ENCODE data around the gene ASB10. TPM values are rescaled to one million over a fixed set of nuclear protein-coding genes. Genes with fewer than 3 reads are reported as not detected.

The ASB10 gene
- total and polyA plus RNA-seq, 2 of the 4 experiments (the other 2 are of a cell fraction): not detected

GRCh38 chr7:151130741-151131157, 56.3 kb downstream of the ASB10 start:
- no peak for DNase-seq
- no peaks in the 10 kb centered on the region for H3K4me1 ChIP-seq (ENCODE audit: control insufficient read depth, insufficient read depth, low read length)
- dilution Hi-C loops (cut with HindIII; ENCODE audit: low sequenced_read_pairs, unreplicated experiment) (no loop called here), intact Hi-C loops (cut with micrococcal nuclease) (no loop called here), in situ Hi-C loops (cut with MboI; ENCODE audit: low sequenced_read_pairs) (no loop called here)
- CTCF ChIA-PET: no interaction called here
- no peak overlapping the region for H3K4me2 ChIP-seq (ENCODE audit: low read depth, low read length)
- peaks cover 17% of the 10 kb centered on the region for H4K20me1 ChIP-seq (ENCODE audit: insufficient read depth, low read length)
- H3K4ac ChIP-seq (ENCODE audit: low read depth, low read length): no peak overlapping the region
- WGBS, 2 experiments (ENCODE audit: extremely low coverage in 2 of 2, insufficient read length in 1 of 2): 93% methylated on average over 14 of the region's 17 CpGs; no CpG with 5 or more reads in 1 of the 2 experiments
- H2BK120ac ChIP-seq (ENCODE audit: low read depth, low read length): no peak overlapping the region
- no peak overlapping the region for H2BK5ac ChIP-seq (ENCODE audit: low read depth, low read length, poor library complexity, severe bottlenecking)
- no peaks in the 10 kb centered on the region for H3K27me3 ChIP-seq (ENCODE audit: control insufficient read depth, insufficient read depth, low read length)
- no peak overlapping the region for H2BK15ac ChIP-seq (ENCODE audit: low read depth, low read length)
- H3K36me3 ChIP-seq (ENCODE audit: control insufficient read depth, insufficient read depth, low read length): peaks cover 76% of the 10 kb centered on the region
- H2AK5ac ChIP-seq (ENCODE audit: low read depth, low read length): no peak overlapping the region
- H2AFZ ChIP-seq (replicated peaks; ENCODE audit: low read length, poor library complexity): no peak overlapping the region
- POLR2A ChIA-PET (ENCODE audit: unreplicated experiment): no interaction called here
- H3K56ac ChIP-seq (ENCODE audit: extremely low read depth, insufficient read depth, low read length): no peak overlapping the region
- H3K27ac ChIP-seq (ENCODE audit: insufficient read depth, low read length): no peak overlapping the region
- H3K79me1 ChIP-seq (ENCODE audit: low read depth in 1 of 2, low read length in 2 of 2): peaks cover 0 to 17% of the 10 kb centered on the region in 2 experiments; a peak in 2 of 4 replicates
- no peak overlapping the region for H3K18ac ChIP-seq (ENCODE audit: low read depth, low read length)
- H3K4me3 ChIP-seq (ENCODE audit: insufficient read depth, low read depth, low read length): no peak overlapping the region
- no peaks in the 10 kb centered on the region; the same call in 1 of the 2 replicates for H3K9me1 ChIP-seq (ENCODE audit: insufficient read depth, low read length)
- no peak overlapping the region for H4K8ac ChIP-seq (ENCODE audit: low read depth in 2 of 2, low read length in 2 of 2)
- no peak overlapping the region for H3K23ac ChIP-seq (ENCODE audit: low read depth, low read length)
- no peak overlapping the region for H2BK20ac ChIP-seq (ENCODE audit: low read depth, low read length)
- no peak overlapping the region for H3K9ac ChIP-seq (ENCODE audit: low read depth, low read length)
- no peak overlapping the region for H4K91ac ChIP-seq (ENCODE audit: insufficient read depth, low read depth, low read length)
- no peak overlapping the region for H3K14ac ChIP-seq (replicated peaks; ENCODE audit: low read depth, low read length)
- no peak for ATAC-seq (ENCODE audit: low read depth)
- no TSS peak for BruUV-seq (replicated peaks)
- H4K5ac ChIP-seq (ENCODE audit: low read depth, low read length): no peak overlapping the region
- no peak for TF ChIP-seq MAFK (IDR thresholded peaks at IDR 0.05; ENCODE audit: low read depth, low read length)
- TF ChIP-seq MXI1 (IDR thresholded peaks at IDR 0.05; ENCODE audit: borderline replicate concordance, low read depth, low read length): no peak
- TF ChIP-seq RAD21 (IDR thresholded peaks at IDR 0.05; ENCODE audit: low read length): no peak
- TF ChIP-seq POLR2A (IDR thresholded peaks at IDR 0.05; ENCODE audit: low read depth, low read length): no peak
- no peak for TF ChIP-seq FOS (IDR thresholded peaks at IDR 0.05; ENCODE audit: low read depth, low read length)
- TF ChIP-seq RFX5 (IDR thresholded peaks at IDR 0.05; ENCODE audit: low read depth, low read length): no peak
- TF ChIP-seq, protein P1, sequence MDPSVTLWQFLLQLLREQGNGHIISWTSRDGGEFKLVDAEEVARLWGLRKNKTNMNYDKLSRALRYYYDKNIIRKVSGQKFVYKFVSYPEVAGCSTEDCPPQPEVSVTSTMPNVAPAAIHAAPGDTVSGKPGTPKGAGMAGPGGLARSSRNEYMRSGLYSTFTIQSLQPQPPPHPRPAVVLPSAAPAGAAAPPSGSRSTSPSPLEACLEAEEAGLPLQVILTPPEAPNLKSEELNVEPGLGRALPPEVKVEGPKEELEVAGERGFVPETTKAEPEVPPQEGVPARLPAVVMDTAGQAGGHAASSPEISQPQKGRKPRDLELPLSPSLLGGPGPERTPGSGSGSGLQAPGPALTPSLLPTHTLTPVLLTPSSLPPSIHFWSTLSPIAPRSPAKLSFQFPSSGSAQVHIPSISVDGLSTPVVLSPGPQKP (IDR thresholded peaks at IDR 0.05; ENCODE audit: borderline replicate concordance, low read depth, low read length): no peak
- no peak for TF ChIP-seq MAZ (IDR thresholded peaks at IDR 0.05; ENCODE audit: borderline replicate concordance, low read depth, low read length)
- no peak for TF ChIP-seq RCOR1 (IDR thresholded peaks at IDR 0.05; ENCODE audit: insufficient replicate concordance, low read length)
- H3K9me3 ChIP-seq (ENCODE audit: control insufficient read depth, insufficient read depth, low read length): no peaks in the 10 kb centered on the region
- H2AK9ac ChIP-seq (replicated peaks; ENCODE audit: low read depth, low read length, poor library complexity): no peak overlapping the region

All from IMR-90 (cell line).